NCI-H1694 (cell line): ENCODE results near the gene PARD3.

ENCODE experiments used
- DNase-seq: peaks from one replicate; lab custom pipeline; 2025; lab: John Stamatoyannopoulos, UW

PARD3 gene

DNA sequence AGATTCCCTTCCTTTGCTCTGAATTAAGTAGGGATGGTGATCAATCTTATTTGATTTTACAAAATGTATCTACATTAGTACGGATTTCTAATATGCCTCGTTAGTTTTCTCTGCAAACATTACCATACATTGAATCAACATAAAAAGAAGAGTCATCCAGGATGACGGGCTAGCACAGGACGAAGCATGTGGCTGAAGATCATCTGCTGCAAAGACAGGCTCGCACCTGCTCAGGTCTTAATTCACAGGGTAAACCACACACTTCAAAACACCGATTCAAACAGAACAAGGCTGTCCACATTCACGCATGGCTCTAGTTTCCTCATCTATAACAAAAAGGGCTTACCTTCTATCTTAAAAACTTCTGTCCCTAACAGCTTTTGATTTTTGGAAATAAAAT lies 323.0 kb downstream of the PARD3 start:
- DNase-seq, result no peak

DNA sequence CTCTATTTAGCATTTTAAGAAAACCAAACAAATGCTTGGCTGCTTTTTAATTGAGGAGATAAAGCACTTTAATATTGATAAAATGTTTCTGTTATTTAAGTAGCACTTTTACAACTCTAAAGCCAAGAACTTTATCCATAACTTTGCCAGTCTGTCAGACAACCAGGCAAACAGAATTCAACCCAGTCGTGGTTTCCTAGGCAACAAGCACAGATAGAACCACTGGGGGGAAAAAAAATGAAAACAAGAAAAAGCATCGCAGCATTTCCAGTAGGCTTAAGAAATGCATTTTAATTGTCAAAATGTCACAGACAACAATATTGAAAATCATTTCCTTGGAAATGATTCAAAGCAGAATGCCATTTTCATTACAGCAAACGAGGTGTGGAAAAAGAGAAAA lies 323.4 kb downstream of the PARD3 start:
- DNase-seq, result no peak

GRCh38 chr10:34489973-34490745 lies 324.9 kb downstream of the PARD3 start:
- no peak for DNase-seq

- DNase-seq, result no peak
Measured at GRCh38 chr10:34489411-34489810, 325.7 kb downstream of the PARD3 start.

GRCh38 chr10:34488476-34489130 lies 326.5 kb downstream of the PARD3 start:
- no peak for DNase-seq

DNA sequence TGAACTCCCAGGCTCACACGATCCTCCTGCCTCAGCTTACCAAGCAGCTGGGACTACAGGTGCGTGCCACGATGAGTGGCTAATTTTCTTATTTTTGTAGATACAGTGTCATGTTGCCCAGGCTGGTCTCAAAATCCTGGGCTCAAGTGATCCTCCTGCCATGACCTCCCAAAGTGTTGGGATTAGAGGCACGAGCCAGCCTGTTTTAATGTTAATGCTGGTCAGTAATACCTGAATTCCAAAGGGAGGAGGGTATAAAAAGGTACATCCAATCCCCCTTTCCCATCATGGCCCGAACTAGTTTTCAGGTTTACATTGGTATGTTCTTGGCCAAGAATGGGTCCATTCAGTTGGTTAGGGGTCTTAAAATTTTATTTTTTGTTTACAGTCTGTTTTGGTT lies 329.1 kb downstream of the PARD3 start:
- no peak for DNase-seq

DNA sequence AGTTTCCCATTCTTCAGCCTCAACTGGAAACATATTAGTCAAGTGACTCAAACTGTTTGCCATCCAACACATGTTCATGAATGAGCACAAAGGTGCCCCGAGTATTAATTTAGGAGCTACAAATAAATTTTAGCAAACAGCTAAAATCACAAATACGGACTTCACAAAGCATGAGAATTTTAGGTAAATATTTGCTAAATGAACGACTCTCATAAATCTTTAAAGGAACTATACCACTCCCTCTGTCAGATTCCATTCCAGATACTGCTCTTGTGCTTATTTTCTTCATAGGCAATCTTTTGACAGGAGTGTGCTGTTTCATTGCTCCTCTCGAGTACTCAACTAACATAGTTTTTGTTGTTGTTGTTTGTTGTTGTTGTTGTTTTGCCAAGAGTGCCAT lies 330.9 kb downstream of the PARD3 start:
- no peak for DNase-seq

- no peak for DNase-seq
Measured at GRCh38 chr10:34480345-34480744, 334.8 kb downstream of the PARD3 start.

DNA sequence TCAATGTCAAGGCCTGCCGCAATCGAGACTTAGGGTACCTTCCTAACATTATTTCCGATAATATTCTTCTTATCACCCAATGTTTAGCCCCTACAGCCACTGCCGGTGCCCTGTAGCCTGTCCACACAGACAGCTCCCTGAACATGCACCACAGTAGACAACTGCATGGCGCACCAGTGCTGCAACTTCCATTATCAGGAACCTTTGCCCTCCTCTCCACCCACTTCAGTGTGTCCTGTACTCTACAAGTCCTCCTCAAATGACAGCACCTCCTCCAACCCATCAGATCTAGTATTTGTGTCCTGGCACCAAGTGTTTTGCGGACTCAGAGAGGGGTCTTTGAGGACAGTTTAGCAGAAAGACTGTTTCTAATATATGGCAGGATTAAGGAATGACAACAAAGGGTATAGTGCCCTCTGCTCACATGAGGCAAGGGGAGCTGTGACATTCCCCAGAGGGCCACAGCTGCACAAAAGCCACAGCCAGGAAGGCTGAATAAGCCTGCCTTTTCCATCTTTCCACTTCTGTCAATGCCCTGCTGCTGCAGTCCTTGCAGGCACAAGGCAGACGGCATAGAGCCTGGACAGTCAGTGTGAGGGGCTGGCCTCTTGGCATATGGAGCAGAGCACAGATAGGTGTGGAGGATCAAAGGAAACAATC lies 335.4 kb downstream of the PARD3 start:
- DNase-seq, result no peak

- DNase-seq, result no peak
Measured at GRCh38 chr10:34477249-34477648, 337.8 kb downstream of the PARD3 start.

DNA sequence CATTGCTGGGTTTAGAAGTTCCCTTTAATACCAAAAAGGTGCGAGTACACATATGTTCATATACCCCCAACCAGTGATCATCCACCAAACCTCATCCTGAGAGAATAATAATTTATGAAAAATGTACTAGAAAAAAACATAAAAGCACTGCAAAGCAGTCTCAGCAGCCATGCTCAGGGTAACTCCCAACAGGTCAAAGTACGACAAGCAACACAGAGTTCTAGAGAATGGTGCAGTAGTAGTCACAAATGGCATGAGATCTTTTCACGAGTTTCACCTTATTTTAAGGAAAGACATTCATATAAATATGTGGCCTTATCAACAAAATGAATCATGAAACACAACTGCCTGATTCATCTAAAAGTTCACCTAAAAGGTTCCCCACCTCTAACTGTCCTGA lies 338.5 kb downstream of the PARD3 start:
- DNase-seq, result no peak

- no peak for DNase-seq
Measured at GRCh38 chr10:34475786-34476185, 339.3 kb downstream of the PARD3 start.

DNA sequence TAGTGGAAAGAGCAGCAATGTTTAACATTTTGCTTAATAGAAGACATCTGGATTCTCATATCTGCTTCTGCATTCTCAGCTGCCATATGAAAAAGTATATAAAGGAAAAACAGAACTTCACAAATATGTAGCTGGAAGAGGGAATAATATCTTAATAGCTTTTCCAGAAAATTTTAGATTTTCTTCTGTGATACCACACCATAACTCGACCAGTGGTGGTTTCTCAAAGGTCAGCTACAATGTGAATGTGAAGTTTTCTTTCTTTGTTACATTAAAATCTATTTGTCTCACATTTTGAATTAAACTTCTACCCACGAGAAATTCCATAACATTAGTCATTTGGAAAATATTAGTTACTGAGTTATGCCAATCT lies 339.8 kb downstream of the PARD3 start:
- no peak for DNase-seq

DNA sequence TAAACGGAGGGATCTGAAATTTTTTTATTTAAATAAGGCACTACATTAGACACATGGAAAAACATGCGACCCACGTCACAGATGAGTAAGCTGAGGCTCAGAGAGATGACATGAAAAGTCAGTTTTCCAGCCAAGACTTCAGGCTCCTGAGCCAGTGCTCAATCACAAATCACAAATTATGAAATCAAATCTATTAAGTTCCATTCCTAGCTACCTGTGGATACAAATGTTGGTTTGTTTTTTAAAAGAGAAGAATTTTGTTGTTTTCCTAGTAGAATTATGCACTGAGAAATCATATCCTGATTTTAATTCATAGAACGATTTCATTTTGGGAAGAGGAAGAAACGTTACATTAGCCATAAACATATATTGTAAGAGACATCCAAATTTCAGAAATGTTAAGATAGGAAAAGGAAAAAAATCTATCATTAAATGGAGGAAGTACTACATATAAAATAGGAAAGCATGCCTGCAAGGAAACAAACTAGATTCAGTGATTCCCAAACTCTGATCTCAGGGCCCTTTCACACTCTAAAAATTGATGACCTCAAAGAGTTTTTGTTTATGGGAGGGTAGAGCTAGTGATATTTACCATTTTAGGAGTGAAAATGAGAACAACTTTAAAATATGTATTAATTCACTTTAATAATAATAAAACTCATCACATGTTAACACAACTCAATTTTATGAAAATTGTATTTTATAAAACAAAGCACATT lies 340.4 kb downstream of the PARD3 start:
- DNase-seq, result no peak

- no peak for DNase-seq
Measured at GRCh38 chr10:34474009-34474376, 341.1 kb downstream of the PARD3 start.

GRCh38 chr10:34473174-34474008 lies 341.7 kb downstream of the PARD3 start:
- DNase-seq, result no peak

DNA sequence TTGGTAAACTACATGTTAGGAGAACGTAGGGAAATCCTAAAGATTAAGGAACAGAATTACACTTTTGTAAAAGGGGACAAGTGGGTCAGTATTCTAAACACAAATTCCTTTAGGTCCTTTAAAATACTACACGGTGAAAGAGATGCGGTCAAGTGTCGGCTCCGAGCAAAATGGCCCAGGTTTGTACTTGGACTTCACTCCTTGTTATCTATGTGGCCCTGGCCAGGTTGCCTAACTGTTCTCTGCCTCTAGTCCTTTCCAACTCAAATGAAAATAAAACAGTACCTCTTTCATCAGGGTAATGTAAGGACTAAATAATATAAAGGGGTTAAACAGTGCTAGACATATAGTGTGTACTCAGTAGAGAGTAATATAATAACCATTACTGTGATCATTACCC lies 344.8 kb downstream of the PARD3 start:
- no peak for DNase-seq

DNA sequence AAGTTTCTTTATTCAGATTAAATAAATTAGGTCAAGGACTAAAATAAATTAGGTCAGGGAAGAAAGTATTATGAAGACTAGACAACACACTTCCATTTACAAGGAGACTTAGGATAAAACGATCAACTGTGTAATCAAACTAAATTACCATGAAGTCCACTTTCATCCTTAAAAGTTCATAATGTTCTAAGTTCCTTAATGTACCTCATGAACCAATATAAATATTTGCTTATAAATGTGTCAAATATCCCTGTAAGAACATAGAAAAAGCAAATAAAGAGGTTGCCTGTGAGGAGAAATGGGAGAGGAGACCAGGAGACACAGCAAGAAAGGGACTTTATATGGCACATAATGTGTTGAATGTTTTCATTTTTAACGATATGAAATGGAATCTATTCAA lies 345.6 kb downstream of the PARD3 start:
- no peak for DNase-seq

DNA sequence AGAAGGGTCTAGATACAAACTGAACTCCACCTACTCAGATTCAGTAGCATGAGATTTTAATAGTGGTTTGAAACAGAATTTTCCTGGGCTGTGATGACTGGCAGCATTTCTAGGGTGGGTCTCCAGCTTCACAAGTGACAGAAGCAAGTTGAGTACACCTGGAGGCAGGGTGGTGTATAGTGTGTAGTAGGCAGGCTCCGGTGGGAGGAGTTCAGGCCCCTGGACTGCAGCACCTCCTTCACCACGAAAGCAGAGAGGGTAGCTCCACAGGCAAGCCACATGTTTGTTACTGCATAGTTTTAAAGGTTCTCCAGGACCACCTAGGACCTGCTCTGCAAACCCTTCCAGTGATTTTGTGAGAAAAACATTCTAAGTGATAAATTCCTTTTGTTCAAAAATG lies 347.2 kb downstream of the PARD3 start:
- no peak for DNase-seq

DNA sequence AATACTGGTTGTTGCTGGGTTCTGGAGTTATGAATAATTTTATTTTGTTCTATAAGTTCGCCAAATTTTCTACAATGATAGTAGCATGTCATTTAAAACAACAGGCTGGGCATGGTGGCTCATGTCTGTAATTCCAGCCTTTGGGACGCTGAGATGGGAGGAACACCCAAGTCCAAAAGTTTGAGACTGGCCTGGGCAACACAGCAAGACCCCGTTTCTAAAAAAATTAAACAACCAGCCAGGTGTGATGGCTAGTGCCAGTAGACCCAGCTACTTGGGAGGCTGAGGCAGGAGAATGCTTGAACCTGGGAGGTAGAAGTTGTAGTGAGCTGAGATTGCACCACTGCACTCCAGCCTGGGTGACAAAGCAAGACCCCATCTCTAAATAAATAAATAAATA lies 347.7 kb downstream of the PARD3 start:
- no peak for DNase-seq

- DNase-seq, result no peak
Measured at GRCh38 chr10:34465678-34466077, 349.4 kb downstream of the PARD3 start.

DNA sequence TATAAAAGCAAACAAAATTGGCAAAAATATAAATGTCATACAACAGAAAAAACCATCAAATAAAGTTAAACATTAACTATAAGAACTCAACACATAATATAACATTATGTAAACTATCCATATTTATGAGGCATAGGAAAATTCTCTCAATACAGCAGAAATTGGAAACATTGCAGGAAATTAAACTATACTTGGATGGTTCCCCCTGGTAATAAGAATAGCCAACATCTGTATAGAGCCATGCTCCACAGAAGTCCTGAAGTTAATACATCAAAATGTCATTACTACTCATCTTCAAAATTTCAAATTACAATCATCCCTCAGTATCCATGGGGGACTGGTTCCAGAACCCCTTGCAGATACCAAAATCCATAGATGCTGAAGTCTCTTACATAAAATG lies 350.5 kb downstream of the PARD3 start:
- no peak for DNase-seq
